CD4-positive, alpha-beta T cell treated with Interleukin-15 for 1 hour (primary cell): Measurements from ENCODE around the gene TGFBR3.

Experiments used
- DNase-seq: peaks from one replicate; pipeline ENCODE4 v3.0.0-alpha.2; 2020

The TGFBR3 gene

DNA sequence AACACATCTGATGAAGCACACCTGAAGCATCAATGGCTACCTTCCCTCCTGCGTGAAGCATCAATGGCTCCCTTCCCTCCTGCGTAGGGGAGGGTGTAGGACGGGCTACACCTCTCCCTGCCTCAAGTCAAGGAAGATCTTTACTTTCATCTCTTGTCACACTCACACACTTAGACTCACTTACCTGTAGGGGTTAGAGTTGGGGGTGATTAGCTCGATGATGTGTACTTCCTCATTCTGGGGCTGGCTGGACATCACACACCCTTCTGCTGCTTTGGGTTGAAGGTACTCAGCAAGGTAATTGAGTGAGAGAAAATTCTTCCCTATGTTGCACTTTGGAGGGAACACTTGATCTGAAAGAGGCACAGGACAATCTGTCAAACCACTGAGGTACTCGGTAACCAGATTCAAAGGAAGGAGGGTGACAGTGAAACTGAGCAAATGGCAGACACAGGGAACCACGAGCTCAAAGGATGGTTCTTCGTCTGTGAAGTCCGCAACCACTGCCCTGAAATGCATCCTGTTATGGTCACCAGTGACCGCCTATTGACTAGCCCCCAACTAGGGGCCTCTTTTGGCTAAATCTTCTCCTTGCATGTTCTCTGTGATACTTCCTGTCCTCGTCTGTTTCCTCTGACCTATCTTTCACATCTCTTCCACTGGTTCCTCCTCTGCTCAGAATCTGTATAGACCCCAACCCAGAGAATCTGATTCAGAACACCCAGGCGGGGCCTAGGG is 156.2 kb downstream of the TGFBR3 start:
- DNase-seq, result no peak

DNA sequence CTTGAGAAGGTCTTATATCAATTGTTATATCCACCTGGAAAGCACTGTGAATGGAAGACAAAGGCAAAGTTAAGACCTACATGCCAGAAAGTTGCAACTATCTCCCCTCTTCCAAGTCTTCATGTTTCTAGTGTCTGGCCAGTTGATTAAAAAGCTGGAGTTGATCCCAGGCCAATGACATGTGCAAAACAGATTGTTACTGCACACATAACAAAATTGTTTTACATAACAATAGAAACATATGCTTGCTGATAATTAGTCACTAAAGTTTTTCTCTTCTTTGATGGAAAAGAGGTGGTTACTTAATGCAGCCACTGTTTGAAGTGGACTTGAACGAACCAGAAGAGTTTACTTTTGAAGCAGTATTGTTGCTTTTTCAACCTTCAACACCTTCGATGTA is 158.2 kb downstream of the TGFBR3 start:
- DNase-seq, result no peak

DNA sequence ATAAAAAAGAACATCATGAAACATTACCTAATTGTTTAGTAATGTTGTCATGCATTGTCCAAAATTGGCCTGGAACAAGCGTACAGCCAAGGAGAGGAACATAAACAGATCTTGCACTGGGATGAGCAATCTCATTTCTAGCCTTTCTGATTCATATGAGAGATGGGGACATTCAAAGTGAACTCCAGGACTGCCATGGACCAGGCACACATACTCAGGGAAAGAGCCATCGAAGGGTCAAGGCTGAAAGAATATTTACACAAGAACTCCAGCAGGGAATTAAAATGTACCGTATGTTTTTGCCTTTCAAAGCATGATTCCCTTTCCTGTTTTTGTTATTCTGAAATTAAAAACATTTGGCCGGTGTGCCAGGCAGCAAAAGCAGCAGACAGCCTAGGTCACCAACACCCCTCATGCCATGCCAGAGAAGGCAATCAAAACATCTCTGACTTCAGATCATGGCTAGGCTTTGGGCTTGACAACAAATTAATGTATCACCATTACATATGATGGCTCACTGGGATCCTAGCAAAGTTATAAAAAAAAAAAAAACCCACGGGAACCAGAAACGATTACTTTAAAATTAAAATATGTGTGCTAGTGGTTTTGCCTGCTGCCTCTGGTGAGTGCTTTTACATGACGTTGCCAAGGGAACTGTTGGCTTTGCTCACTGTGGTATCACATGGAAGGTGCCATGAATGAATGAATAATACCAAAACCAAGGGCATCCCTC is 159.8 kb downstream of the TGFBR3 start:
- DNase-seq, result no peak

DNA sequence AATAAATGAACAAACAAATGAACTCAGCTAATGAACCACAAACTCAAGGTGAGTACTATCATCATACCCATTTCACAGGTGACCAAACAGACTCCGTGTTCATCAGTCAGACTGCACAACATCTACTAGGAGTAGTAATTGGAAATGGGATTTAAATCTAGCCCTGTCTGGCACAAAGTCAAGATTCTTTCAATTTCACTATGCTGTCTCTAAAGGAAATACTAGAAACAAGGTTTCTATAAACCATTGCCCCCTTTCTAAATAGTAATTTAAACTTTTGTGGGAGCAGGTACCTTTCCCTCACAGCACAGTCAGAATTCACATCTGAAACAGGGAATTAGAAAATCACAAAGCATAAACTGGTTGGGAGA is 160.3 kb downstream of the TGFBR3 start:
- DNase-seq, result no peak

DNA sequence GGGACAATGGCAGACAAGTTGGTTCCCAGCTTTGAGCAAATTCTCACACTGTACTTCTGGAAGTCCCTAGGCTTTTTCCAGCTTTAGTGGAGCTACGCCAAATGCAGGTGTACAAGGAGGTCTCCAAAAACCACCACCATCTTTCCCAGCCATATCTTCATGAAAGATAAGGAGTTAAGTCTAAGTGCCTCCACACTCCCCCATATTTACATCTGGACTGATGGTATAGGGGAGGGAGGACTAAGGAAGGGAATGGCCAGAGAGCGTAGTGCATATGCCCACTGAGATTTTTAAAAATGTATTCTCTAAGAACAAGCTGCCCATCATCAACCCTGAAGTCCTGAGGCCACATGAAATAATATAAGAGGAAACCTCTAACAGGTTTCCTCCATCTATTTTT is 161.3 kb downstream of the TGFBR3 start:
- no peak for DNase-seq

DNA sequence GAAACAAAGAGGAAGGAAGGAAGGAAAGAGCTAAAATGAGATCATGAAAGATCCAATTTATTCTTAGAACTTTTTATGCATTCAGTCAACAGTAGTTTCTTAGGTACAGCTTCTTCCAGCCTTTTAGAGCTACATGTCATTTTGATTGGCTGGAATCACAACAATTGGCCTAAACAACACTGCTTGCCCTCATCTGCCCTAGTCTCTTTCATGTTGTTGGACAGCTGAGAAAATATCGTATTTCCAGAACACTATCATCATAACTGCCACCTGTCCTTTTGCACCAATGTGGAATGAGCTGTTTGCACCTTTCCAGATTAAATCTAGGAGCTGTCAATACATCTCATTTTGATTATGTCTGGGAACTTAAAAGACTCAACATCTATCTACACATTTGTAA is 161.7 kb downstream of the TGFBR3 start:
- DNase-seq, result no peak

DNA sequence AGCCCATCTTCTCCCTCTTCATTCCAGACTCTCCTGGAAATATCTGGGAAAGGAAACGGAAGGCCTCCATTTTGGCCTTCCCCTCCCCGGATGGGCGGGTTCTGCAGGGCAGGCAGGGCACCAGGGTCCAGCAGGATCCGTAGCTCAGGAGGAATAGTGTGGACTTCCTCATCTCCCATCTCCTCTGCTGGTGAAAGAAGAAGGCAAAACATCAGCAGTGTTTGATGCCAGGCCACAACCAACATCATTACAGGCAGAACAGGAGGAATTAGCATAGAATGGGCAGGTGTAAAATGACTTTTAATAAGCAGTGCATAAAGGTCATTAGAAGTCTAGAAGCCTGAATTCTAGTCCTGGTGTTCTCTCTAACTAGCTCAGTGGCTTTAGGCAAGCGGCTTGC is 165.9 kb downstream of the TGFBR3 start:
- DNase-seq, result no peak

DNA sequence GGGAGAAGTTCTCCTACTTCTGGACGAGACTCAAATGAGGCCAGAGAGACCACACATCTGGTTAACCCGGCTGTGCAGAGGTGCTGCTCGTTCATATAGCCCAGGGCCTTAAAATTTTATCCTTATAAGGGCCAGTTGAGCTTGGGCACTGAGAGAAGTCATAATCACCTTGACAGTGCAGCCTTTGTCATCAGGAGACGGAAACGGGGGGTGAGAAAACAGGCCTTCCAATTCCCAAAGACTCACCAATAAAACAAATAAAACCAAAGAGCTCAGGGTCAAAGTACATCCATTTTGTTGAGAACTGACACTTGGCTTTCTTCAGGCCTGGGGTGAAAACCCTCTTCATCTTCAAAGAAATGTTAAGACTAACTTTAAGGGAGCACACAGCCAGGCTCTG is 167.1 kb downstream of the TGFBR3 start:
- DNase-seq, result no peak

DNA sequence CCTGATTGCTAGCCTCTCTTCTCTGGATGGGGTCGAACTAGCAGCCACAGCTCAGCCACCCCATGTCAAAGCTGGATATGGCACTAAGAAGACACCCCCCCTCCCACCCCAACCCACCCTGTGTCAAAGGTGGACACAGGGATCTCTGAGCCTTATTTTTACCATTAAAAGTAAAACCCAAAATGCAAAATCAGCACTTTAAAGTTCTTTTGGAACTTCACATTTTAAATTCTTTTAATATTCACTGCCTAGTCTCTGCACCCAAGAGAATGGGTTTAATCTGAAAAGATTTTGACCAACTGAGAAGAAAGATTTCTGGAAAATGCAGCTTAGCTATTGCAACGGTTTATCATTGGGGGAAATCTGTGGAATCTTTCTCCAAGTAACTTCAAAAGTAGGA is 167.6 kb downstream of the TGFBR3 start:
- DNase-seq, result no peak

DNA sequence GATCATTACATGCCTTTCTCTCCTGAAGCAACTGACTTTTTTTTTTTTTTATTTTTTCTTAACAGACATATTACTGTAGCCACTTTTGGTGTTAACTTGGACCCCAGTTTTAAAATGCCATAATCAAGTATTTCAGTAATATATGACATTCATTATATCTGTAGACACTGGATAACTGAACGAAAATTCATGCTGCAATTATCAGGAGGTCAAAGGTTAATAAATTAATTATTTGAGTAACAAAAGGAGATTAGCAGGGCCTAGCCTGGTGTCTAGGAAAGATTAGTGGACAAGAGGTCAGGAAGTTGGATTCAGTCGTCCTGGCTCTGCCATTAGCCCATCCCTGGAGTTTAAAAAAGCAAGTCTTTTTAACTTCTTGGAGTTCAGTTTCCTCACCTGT is 168.1 kb downstream of the TGFBR3 start:
- no peak for DNase-seq

DNA sequence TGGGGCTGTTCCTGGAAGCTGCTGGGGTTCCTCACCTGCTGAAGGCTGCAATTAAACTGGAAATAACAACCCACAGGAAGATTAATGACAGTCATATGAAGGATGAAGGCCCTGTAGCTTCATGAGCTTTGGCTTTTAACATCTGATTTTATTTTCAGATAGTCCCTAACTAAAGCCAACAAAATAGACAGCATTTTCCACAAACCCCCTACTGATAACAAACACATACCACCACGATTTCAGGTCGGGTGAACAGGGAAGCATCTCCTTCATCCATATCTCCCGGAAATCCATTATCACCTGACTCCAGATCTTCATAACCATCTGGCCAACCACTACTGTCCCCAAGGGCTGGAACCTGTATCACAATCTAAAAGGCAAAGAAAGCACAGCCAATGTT is 169.6 kb downstream of the TGFBR3 start:
- no peak for DNase-seq

DNA sequence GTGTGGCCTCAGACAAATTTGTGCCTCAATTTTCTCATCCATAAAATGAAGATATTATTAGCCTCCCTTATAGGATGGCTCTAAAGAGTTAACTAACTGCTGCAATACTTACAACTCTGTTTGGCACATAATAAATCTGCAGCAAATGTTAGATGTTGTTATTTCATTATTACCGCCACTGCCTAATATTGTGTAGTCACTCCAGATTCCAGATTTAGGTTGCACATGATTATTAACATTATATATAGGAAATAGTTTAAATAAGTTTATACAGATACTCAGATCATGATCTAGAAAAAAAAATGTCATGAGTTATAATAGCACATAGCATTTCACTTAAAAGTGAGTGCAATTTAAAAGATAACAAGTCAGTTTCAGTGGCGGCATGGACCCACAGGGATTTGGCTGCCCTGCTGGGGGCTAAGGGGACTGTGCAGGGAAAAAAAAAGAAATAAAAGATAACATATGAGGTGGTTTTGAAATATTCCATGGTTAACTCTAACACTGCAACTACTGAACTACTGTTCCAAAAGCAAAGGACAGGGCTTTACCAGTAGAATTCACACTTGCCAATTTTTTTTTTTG is 170.4 kb downstream of the TGFBR3 start:
- DNase-seq, result no peak

DNA sequence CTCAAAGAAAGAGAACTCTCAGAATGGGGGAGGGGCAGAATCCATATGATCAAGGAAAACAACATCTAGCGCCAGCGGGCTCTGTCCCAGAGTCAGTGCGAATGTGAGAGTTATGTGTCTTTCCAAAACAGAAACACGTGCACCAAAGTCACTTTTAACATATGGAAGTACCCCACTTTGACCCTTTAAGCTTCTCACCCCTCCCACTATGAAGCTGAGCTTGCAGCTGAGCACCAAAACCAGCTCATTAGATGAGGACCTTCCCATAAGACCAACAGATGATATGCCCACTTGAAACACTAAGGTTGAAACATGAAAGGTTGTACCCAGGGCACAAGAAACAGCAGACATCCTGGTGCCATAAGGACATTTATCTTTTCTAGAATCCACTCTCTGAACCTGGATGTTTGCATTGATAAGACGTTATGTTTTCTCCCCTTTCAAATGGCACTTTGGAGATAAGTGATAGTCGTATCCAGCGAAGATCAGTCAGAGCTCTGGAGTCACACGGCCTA is 171.0 kb downstream of the TGFBR3 start:
- DNase-seq, result no peak

DNA sequence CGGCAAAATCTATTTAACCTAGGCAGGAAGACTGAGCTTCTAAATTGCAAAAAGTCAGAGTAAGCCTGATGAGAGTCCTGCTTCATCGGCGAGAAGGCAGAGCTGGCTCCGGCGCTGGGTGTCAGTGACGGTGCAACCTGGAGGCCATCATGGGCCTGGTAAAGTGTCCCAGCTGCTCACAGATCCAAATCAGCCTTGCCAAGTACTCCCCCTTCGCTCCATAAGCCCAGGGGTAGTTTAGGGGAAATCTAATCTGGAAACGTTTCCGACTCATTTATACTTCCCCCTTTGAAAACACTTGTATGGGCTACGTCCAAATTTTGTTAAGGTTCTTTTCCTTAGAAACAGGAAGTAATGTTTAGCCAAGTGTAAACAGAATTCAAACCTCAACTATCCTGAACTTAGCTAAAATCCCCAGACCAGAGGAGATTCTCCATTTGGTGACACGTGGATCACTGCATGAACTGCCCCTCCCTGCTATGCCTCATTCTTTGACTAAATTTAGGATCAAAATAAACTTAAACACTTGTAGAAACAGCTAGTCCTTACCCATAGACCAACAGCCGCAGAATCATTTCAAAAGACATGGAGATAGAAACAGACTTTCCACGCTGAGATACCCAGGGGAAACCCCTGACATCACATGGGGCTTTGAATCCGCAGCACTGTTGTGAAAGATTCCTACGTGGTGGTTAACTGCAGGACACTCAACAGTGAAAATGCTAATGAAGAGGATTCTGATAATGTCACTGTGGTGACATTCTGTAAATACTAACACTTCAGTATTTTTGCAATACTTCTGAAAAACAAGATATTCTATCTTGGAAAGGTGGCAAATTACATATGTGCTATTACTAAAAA is 172.7 kb downstream of the TGFBR3 start:
- DNase-seq, result peak; percentile 66

DNA sequence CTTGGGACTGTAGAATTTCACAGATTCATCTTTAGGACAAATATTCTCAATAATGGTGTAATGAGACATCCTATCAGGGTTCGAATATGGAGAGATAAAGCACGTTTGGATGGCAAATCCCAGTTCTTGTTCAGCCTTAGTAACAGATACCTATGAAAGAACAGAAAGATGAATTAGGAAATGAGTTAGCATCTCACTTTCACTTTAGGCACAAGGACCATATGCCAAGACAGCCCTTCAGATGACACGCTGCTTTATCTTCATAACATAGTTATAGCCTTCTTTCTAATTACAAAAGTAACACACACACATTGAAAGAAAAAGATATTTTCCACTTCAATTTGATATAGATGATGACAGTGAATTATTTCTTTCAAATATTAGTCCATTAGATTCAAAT is 173.6 kb downstream of the TGFBR3 start:
- no peak for DNase-seq

DNA sequence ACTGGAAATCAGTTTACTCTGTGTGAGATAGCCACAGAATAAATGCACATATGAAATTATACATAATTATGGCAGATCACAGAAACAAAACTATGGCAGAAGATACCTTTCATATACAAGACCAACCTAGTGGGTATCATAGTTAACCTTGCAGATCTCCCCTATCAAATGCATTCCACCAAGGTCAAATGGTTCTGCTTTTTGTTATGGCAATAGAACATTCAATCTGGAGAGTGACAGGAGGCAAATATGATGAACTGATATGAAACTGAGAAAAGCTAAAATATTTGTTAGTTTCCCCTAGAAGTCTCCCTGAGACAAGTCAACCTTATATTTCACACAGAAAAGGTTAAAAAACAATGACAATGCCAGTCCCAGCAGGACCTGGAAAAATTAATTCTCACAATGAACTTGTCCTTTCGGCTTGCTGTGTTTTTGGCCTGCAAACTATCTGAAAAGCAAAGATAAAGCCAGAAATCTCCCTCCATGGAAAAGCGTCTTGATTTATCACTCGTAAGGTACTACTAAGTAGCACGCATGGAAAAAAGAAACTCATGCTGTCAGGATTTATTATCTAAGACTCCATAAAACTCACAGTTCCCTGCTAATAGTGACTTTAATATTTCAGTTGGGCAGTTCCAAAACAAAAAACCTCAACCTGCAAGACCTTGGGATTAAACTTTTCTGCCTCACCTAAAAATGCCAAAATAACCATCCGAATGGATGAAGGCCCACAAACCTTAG is 174.3 kb downstream of the TGFBR3 start:
- DNase-seq, result no peak

DNA sequence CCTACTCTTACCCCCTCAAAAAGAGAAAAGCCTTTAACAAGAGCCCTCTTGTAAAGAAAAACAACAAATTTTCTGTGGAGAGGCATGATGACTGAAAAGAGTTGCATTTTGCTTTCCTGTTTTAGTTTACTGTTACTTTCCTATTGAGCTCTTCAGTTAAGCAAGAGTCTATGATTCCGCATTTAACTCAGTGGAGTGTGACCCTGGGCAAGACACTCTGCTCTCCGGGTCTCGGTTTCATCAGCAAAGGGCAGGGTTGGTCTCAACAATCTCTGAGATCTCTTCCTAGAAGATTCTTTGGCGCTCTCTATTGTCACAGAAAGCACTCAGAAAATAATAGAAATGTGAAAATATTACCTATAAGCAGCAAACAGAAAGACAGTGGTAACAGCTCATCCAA is 175.7 kb downstream of the TGFBR3 start:
- no peak for DNase-seq

DNA sequence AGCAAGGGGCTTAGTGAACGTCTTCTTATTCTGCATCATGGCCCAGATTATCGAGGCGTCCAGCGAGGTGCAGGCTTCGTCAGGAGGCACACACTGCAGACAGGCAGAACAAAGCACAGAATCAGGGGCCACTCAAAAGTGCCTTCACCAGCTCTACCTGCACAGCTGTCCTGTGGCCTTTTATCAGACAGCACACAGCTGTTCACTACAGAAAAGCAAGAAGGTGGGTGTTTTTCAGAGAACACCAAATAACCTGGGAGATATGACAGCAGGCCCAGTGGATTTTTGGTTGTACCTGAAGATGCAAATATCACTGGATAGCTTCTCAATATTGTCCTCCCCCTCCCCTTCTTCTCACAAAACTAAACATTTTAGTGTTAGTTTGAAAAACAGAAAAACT is 177.3 kb downstream of the TGFBR3 start:
- DNase-seq, result no peak

DNA sequence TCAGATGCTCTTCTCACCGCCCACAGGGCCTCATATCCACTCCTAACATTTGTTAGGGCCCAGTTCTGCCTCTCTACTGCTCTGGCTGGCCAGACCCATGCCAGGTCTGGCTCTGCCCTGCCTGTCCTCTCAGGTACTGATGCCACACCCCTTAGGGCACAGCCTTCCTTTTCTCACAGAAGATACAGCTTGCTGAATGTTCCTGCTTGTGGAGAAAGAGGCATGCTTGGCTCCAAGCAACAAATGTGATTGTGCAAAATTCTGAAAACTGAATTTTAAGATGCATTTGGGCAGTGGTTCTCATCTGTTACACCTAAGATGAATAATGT is 178.1 kb downstream of the TGFBR3 start:
- no peak for DNase-seq

DNA sequence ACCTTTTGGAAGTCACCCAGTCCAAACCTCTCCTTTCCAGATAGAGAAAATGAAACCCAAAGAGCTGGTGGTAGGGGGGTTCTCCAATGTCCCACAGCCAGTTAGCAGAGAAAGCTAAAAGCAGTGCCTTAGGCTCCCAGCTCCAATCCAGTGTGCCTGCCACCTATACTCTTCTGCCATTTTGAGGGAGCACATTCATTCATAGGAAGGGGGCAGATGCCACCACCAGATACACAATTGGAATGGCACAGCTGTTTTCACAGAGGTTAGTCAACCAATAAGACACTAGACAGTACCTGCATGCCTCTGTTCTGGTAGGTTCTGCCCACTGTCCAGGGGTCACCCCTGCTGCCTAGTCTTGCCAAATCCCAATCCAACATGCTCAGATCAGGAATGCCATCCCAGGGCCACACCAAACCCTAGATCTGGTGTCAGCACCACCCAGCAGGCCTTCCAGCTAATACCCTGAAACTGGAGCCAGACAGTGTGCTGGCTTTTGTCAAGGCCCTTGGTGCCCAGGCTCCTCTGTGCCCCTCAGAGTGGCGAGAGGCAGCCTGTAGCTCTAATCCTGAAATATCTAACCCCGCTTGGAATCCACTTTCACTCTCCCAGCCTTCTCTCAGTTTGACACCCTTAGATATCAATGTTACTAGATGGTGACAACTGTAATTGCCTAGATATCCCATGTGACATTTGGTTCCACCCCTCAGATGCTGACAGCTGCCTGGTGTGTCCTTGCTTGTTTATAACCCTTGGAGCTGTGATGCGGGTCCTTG is 178.6 kb downstream of the TGFBR3 start:
- DNase-seq, result no peak

DNA sequence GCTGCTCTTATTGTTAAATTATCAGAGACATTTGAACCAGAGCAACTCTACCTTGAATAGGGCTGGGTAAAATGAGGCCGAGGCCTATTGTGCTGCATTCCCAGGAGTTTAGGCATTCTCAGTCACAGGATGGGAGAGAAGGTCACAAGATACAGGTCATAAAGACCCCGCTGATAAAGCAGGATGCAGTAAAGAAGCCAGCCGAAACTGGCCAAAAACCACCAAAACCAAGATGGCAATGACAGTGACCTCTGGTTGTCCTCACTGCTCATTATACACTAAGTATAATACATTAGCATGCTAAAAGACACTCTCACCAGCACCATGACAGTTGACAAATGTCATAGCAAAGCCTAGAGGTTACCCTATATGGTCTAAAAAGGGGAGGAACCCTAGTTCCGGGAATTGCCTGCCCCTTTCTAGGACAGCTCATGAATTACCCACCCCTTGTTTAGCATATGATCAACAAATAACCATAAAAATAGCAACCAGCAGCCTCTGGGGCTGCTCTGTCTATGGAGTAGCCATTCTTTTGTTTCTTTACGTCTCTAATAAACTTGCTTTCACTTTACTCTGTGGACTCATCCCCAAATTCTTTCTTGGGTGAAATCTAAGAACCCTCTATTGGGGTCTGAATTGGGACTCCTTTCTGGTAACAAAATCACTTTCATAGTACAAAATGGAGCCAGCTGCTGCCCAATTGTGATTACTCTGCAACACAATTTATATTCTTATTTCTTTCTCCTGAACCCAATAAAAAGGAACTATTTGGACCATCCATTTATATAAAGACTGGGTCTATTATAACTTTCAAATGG is 179.6 kb downstream of the TGFBR3 start:
- DNase-seq, result no peak
